Adipocyte (in vitro differentiated cells): Measurements from ENCODE around the gene ATP5MC3.

Experiments used
- DNase-seq: peaks from one replicate; pipeline ENCODE4 v3.0.0-alpha.2; 2015; ENCODE audit warnings: low read depth
- H3K27me3 ChIP-seq: replicated peaks from 2 replicates; pipeline ENCODE4 v1.7.0; 2013; ENCODE audit warnings: mild to moderate bottlenecking, low read length, moderate library complexity; ENCODE audit not compliant: control insufficient read depth, insufficient read depth
- H3K36me3 ChIP-seq: 2 replicates; pipeline ENCODE4 v1.7.0; 2013; ENCODE audit warnings: low read length, mild to moderate bottlenecking, moderate library complexity; ENCODE audit not compliant: control insufficient read depth, insufficient read depth, severe bottlenecking
- H3K4me1 ChIP-seq: 2 replicates; pipeline ENCODE4 v1.7.0; 2013; ENCODE audit warnings: mild to moderate bottlenecking, low read length, moderate library complexity; ENCODE audit not compliant: control insufficient read depth, insufficient read depth
- H3K4me3 ChIP-seq: 2 replicates; pipeline ENCODE4 v1.7.0; 2013; ENCODE audit warnings: mild to moderate bottlenecking, low read length, moderate library complexity
- H3K9ac ChIP-seq: 2 replicates; pipeline ENCODE4 v1.7.0; 2013; ENCODE audit warnings: mild to moderate bottlenecking, low read length, moderate library complexity
- H3K9me3 ChIP-seq: 2 replicates; pipeline ENCODE4 v1.7.0; 2013; ENCODE audit warnings: mild to moderate bottlenecking, low read length, moderate library complexity; ENCODE audit not compliant: control insufficient read depth

Gene ATP5MC3

DNA sequence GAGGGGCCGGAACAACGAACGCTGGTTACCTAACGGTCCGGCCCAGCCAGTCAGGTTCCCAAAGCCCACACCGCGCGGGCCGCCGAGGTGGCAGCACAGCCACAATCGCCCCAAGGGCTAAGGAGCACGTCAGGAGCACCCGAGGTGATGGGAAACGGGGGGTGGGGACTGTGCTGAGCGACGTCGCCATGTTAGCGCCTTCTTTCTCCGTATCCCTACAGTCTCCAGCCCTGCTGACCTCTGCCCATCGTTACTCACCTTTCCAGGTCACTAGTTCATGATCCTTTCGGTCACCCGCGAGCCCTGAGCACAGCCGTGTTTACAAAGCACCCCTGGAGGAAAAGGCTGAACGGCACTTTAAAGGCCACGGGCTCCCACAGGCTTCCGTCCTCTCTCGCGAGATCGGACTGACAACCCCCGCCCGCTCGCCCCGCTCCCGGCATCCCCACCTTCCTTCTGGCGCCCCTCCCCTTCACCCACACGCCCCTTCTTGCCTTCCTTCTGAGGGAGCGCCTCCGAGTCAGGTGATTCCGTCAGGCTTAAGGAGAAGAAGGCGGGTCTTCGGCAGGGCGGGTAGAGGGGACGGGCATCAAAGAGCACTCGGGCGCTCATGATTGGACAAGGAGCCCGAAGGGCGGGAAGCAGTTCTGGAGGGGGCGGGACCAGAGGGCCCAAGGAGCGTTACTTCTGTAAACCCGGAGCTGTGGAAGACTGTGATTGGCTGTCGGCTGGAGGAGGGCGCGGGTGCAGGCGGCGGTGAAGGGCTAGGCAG lies 13.5 kb downstream of the ATP5MC3 start, which contains the start of gene ATF2:
Gene ATF2, minus strand, starts transcription at position 412 of the 772 bp plus-strand sequence. CDS start 31,760 bp downstream, outside the sequence.
- Histone ChIP-seq H3K27me3 (no peaks in the 10 kb centered on the region), H3K4me3 (peak within 1 kb of the TSS; percentile 99), H3K36me3 (peaks cover 3% of the 10 kb centered on the region), H3K9me3 (no peaks in the 10 kb centered on the region), H3K4me1 (peaks cover 21% of the 10 kb centered on the region), H3K9ac (peak within 1 kb of the TSS; percentile 100)
- DNase-seq: peak; percentile 100

DNA sequence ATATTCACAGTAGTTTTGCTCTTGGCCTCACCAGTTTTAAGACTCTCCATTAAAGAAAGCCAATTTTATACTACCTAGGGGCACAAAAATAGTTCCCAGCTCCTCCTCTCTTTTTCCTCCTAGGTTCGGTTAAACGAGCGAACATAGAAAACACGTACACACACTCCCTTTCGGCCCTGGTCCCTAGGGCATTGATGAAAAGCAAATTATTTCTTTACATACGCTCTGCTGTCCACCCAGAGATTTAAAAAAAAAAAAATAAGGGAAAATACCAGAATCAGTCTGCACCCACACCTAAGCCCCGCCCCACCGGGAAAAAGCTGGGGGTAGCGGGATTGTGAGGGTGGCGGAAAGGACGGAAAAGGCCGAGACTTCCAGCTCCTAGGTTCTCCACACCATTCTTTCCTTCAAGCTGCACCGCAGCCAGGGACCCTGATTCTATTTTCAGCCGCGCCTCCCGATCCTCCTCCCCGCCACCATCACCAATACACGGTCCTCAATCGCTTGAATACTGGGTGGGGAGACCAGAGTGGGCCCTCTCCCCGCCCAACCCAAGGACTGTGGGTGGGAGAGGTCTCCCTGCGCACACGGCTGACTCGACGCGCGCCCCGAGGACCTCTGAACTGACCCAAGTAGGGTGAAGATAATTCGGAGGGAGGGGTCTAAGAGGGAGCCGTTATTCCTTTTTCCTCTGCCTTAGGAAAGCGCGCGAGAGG lies 14.3 kb downstream of the ATP5MC3 start:
- no peaks in the 10 kb centered on the region for H3K27me3 ChIP-seq
- H3K4me1 ChIP-seq: peaks cover 21% of the 10 kb centered on the region
- H3K36me3 ChIP-seq: no peaks in the 10 kb centered on the region
- H3K4me3 ChIP-seq: peak overlapping the region; percentile 99
- no peaks in the 10 kb centered on the region for H3K9me3 ChIP-seq
- peak overlapping the region; percentile 100 for H3K9ac ChIP-seq
- DNase-seq: peak; percentile 71

DNA sequence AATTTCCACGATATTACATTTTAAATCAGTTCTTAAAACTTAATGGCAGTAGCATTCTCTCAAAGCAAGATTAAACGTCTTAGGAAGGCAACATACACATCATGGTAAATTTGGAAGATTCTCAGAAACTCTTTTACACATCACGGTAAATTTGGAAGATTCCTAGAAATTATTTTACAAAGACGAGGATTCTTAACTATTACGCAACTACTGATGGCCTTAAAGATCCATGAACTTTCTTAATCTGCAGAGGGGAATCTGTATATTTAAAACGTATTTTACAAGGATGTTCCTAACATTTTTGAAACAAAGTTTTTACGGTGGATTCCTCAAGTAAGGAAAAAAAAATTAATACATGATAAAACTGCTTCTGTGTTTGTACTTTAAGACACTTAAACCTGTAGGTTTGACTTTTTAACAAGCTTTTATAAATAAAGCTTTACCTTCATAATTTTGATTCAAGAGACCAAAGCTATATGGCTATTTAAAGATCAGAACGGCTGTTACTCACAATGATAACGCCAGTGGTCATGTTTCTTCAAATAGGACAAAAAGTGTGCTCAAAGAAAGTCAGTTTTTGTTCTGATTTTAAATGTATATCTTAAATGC lies 15.2 kb downstream of the ATP5MC3 start:
- H3K9me3 ChIP-seq: no peaks in the 10 kb centered on the region
- DNase-seq: peak; percentile 19
- peak overlapping the region; percentile 100 for H3K9ac ChIP-seq
- H3K36me3 ChIP-seq: no peaks in the 10 kb centered on the region
- H3K4me1 ChIP-seq: peaks cover 21% of the 10 kb centered on the region
- H3K4me3 ChIP-seq: peak overlapping the region; percentile 99
- no peaks in the 10 kb centered on the region for H3K27me3 ChIP-seq

DNA sequence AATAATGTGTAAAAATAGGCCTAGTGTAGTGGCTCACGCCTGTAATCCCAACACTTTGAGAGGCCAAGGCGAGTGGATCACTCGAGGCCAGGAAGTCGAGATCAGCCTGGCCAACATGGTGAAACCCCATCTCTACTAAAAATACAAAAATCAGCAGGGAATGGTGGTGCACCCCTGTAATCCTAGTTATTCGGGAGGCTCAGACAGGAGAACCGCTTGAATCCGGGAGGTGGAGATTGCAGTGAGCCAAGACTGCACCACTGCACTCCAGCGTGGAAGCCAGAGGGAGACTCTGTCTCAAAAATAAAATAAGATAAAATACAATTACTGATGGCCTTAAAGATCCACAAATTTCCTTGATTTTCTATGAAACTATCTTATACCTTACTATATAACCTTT lies 17.3 kb downstream of the ATP5MC3 start:
- no peaks in the 10 kb centered on the region for H3K9me3 ChIP-seq
- DNase-seq: no peak
- no peaks in the 10 kb centered on the region for H3K27me3 ChIP-seq
- no peaks in the 10 kb centered on the region for H3K36me3 ChIP-seq
- no peak overlapping the region for H3K9ac ChIP-seq
- H3K4me3 ChIP-seq: no peak overlapping the region
- peaks cover 21% of the 10 kb centered on the region for H3K4me1 ChIP-seq

DNA sequence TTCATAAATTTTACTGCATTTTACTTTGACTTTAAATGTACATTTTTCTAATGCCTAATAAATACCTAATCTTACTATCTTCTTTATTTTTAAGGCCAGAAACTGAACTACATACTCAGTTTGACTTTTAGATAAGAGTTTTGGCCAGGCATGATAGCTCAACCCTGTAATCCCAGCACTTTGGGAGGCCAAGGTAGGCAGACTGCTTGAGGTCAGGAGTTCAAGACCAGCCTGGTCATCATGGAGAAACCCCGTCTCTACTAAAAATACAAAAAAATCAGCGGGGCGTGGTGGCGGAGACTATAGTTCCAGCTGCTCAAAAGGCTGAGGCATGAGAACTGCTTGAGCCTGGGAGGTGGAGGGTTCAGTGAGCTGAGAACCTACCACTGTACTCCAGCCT lies 22.6 kb downstream of the ATP5MC3 start:
- Histone ChIP-seq H3K9me3 (no peaks in the 10 kb centered on the region), H3K4me3 (no peak overlapping the region), H3K36me3 (no peaks in the 10 kb centered on the region), H3K27me3 (no peaks in the 10 kb centered on the region), H3K4me1 (no peaks in the 10 kb centered on the region), H3K9ac (no peak overlapping the region)
- no peak for DNase-seq

DNA sequence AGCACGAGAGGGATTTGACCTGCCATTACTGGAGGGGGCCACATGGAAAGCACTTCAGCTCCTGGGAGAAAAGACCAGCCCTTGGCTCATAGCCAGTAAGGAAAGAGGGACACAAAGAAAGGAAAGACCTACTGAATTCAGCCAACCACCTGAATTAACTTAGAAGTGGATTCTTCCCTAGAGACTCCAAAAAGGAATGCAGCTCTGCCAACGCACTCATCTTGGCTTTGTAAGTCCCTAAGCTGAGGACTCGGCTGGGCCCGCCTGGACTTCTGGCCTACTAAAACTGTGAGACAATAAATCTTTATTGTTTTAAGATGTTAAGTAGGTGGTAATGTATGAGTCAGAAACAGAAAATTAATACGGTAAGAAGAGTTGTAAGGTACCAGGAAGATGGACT lies 25.0 kb downstream of the ATP5MC3 start:
- no peak overlapping the region for H3K4me3 ChIP-seq
- no peaks in the 10 kb centered on the region for H3K36me3 ChIP-seq
- no peak overlapping the region for H3K9ac ChIP-seq
- no peaks in the 10 kb centered on the region for H3K4me1 ChIP-seq
- H3K27me3 ChIP-seq: no peaks in the 10 kb centered on the region
- no peak for DNase-seq
- no peaks in the 10 kb centered on the region for H3K9me3 ChIP-seq

DNA sequence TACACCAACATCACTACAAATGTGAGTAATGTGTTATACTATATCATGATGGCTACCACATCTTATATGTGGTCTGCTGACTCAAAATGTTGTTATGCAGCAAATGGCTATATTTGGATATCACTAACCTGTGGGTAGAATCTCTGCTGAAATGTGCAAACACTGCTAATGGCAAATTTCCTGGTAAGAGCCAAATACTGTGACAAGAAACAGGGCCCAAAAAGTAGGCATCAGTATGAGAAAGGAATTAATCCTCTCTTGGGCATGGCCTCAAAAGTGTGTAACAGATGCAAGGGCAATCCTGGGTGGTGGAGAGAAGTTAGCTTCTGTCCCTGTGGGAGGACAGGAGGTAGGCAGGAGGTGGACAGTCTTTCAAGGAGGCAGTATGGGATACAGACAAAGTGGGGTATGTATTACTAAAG lies 26.8 kb downstream of the ATP5MC3 start:
- H3K4me1 ChIP-seq: no peaks in the 10 kb centered on the region
- peak; percentile 44 for DNase-seq
- no peaks in the 10 kb centered on the region for H3K27me3 ChIP-seq
- no peaks in the 10 kb centered on the region for H3K9me3 ChIP-seq
- H3K9ac ChIP-seq: no peak overlapping the region
- no peak overlapping the region for H3K4me3 ChIP-seq
- peaks cover 8% of the 10 kb centered on the region for H3K36me3 ChIP-seq

DNA sequence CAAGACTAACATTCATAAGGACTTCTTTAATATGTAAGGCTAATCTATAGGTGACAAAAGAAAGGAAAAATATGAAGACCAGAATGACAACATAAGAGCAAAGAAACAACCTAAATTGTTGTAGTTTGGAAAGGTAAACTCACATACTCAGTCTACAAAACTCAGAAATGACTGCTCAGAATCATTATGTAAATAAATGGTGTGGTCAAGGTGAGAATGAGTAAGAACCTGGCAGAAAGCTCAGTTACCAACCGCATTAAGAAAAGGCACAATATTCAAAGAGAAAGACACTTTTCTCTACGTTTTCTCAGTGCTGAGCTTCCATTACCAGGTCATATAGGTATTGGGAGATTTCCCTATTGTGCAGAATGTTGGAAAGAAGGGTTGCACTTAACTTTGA lies 29.3 kb downstream of the ATP5MC3 start:
- Histone ChIP-seq H3K9ac (no peak overlapping the region), H3K27me3 (no peaks in the 10 kb centered on the region), H3K9me3 (no peaks in the 10 kb centered on the region), H3K36me3 (peaks cover 17% of the 10 kb centered on the region), H3K4me3 (no peak overlapping the region), H3K4me1 (peaks cover 6% of the 10 kb centered on the region)
- DNase-seq: no peak

DNA sequence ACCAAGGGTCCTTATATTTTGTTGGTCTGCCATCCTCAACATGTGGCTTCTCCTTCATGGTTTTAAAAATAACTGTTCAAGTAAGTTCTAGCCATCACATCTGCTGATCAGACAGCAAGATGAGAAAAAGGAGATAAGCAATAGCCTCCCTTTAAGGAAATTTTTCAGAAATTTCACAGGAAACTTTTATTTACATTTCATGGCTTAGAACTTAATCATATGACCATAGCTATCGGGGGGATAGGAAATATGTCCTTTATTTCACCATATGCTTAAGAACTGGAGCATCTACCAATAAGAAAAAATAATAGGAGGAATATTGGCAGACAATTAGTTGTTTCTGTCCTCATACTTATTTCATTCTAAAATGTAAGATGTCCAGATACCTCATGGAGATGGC lies 29.7 kb downstream of the ATP5MC3 start:
- Histone ChIP-seq H3K4me1 (peaks cover 11% of the 10 kb centered on the region), H3K9me3 (no peaks in the 10 kb centered on the region), H3K27me3 (no peaks in the 10 kb centered on the region), H3K4me3 (no peak overlapping the region), H3K36me3 (peaks cover 17% of the 10 kb centered on the region), H3K9ac (no peak overlapping the region)
- no peak for DNase-seq

DNA sequence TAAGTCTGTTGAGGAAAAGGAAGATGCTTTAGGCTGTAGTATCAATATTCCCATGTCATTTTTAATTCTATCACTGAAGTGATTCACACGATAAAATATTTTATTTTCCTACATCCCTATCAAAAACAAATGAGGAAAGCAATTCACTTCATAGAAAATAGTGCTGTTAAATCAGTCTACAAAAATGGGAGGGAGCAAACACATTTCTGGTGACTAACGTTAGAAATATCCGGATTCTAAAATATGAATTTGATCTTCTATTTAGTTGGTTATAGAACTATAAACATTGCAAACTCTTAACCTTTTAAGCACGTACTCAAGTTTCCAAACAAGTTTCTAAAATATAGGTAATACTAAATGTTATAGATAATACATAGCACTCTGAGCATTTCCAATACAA lies 34.3 kb downstream of the ATP5MC3 start:
- Histone ChIP-seq H3K36me3 (peaks cover 27% of the 10 kb centered on the region), H3K27me3 (no peaks in the 10 kb centered on the region), H3K9ac (no peak overlapping the region), H3K9me3 (no peaks in the 10 kb centered on the region), H3K4me3 (no peak overlapping the region), H3K4me1 (peaks cover 11% of the 10 kb centered on the region)
- peak; percentile 42 for DNase-seq

DNA sequence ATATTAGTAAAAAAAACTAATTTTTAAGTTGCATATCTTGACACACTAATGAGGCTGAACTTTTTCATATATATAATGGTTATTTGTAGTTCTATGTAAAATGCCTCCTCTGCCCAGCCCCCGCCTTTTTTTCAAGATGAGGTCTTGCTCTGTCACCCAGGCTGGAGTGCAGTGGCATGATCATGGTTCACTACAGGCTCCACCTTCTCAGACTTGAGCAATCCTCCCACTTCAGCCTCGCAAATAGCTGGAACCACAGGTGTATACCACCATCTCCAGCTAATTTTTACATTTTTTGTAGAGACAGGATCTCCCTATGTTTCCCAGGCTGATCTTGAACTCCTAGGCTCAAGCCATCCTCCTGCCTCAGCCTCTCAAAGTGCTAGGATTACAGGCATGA lies 37.8 kb downstream of the ATP5MC3 start:
- H3K9me3 ChIP-seq: no peaks in the 10 kb centered on the region
- no peak overlapping the region for H3K9ac ChIP-seq
- H3K27me3 ChIP-seq: no peaks in the 10 kb centered on the region
- DNase-seq: no peak
- peaks cover 21% of the 10 kb centered on the region for H3K4me1 ChIP-seq
- H3K4me3 ChIP-seq: no peak overlapping the region
- peaks cover 20% of the 10 kb centered on the region for H3K36me3 ChIP-seq
